Measurements from ENCODE around the gene LRRC72.
"Not testable (repeated sequence)": the region's sequence is repeated elsewhere in the genome, so short reads cannot be mapped to it uniquely, and the experiment has no call there.

LRRC72 gene

GRCh38 chr7:16524332-16524731, 2.3 kb upstream of the LRRC72 start:
- no peak overlapping the region for H3K4me3 ChIP-seq (ENCODE audit: low read depth, low read length)
- TF ChIP-seq CTCF (IDR thresholded peaks at IDR 0.05; ENCODE audit: control insufficient read depth, extremely low read depth, insufficient read depth), result no peak
- peak; percentile 28 for DNase-seq (ENCODE audit: low read depth)

DNA sequence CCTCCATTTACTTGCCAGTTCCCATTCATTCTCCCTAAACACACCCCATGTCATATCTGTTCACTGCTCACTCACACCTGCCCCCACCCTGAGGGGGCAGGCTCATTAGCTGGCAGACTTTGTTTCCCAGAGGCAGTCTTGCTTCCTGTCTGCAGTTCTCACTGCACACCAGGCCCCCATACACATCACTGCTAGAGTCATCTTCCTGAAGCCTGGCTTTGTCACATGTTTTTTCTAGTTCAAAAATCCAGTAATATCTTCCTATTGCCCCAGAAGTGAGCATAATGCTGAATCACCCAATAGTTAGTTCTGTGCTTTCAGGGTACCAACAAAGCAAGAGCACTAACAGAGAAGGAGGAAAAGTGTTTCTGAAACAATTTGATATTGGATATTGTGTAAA, 1.9 kb downstream of the LRRC72 start:
- TF ChIP-seq CTCF (IDR thresholded peaks at IDR 0.05; ENCODE audit: control insufficient read depth, extremely low read depth, insufficient read depth), result no peak
- no peak overlapping the region for H3K4me3 ChIP-seq (ENCODE audit: low read depth, low read length)
- no peak for DNase-seq (ENCODE audit: low read depth)

DNA sequence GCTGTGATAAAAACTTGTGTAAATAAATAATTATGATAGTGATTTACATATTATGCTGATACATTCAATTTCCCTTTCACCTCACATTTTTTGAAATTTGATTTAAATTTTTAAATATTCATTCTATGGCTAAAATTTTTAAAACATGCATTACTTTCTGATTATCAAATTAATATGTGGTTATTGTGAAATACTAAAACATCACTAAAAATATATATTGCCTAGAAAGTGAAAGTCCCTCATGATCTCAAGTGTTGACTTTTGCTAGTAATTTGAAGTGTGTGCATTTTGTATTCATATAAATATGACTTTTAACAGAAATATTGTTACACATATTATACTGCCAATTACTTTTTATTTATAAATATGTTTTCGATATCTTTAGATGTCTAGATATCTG, 3.1 kb downstream of the LRRC72 start:
- no peak overlapping the region for H3K4me3 ChIP-seq (ENCODE audit: low read depth, low read length)
- no peak for DNase-seq (ENCODE audit: low read depth)
- TF ChIP-seq CTCF (IDR thresholded peaks at IDR 0.05; ENCODE audit: control insufficient read depth, extremely low read depth, insufficient read depth), result no peak

GRCh38 chr7:16531707-16532106, 5.1 kb downstream of the LRRC72 start:
- H3K4me3 ChIP-seq (ENCODE audit: low read depth, low read length), result no peak overlapping the region
- DNase-seq (ENCODE audit: low read depth), result no peak
- TF ChIP-seq CTCF (IDR thresholded peaks at IDR 0.05; ENCODE audit: control insufficient read depth, extremely low read depth, insufficient read depth), result no peak

- DNase-seq (ENCODE audit: low read depth), result no peak
- H3K4me3 ChIP-seq (ENCODE audit: low read depth, low read length), result no peak overlapping the region
- TF ChIP-seq CTCF (IDR thresholded peaks at IDR 0.05; ENCODE audit: control insufficient read depth, extremely low read depth, insufficient read depth), result no peak
Measured at GRCh38 chr7:16532272-16532671, 5.6 kb downstream of the LRRC72 start.

DNA sequence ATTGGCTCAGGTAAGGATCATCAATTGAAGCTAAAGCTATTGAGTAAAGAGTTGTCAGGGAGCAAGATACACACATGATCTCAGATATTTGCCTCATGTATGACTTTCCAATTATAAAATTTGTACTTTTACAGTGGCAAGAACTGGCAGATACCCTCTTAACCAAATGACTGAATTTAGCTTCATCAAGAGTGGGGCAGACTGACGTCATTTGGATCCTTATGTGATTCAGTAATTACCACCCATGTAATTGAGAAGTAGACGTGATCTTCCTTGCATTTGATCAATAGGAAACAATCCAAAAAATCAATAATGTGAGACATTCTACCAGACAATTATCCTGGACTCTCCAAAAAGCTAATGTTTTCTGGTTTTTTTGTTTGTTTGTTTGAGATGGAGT, 8.9 kb downstream of the LRRC72 start:
- TF ChIP-seq CTCF (IDR thresholded peaks at IDR 0.05; ENCODE audit: control insufficient read depth, extremely low read depth, insufficient read depth), result no peak
- no peak overlapping the region for H3K4me3 ChIP-seq (ENCODE audit: low read depth, low read length)
- DNase-seq (ENCODE audit: low read depth), result no peak

- not testable (repeated sequence) for H3K4me3 ChIP-seq (ENCODE audit: low read depth, low read length); DNase-seq (ENCODE audit: low read depth)
Measured at GRCh38 chr7:16540559-16540958, 13.9 kb downstream of the LRRC72 start.

- DNase-seq (ENCODE audit: low read depth), result no peak
- TF ChIP-seq CTCF (IDR thresholded peaks at IDR 0.05; ENCODE audit: control insufficient read depth, extremely low read depth, insufficient read depth), result no peak
- no peak overlapping the region for H3K4me3 ChIP-seq (ENCODE audit: low read depth, low read length)
Measured at GRCh38 chr7:16542401-16542800, 15.8 kb downstream of the LRRC72 start.
